GM18907 (cell line): ENCODE data around the gene KCND1.
"Not testable (repeated sequence)": the region's sequence is repeated elsewhere in the genome, so short reads cannot be mapped to it uniquely, and the experiment has no call there.

Source experiments
- ATAC-seq: cut with Tn5 transposase; IDR thresholded peaks from one replicate; pipeline ENCODE4 v1.9.1; 2021; ENCODE audit warnings: mild to moderate bottlenecking, moderate library complexity; ENCODE audit not compliant: unreplicated experiment

Gene KCND1

GRCh38 chrX:48971249-48972219, at the start of gene KCND1:
KCND1 (minus strand) TSS chrX:48971844; CDS start chrX:48970271, 1,573 bp downstream.
- no peak for ATAC-seq

- ATAC-seq, result no peak
Observed at GRCh38 chrX:49019599-49020249, 48.1 kb upstream of the KCND1 start.

- no peak for ATAC-seq
Observed at GRCh38 chrX:49019050-49019449, 47.4 kb upstream of the KCND1 start.

GRCh38 chrX:49003696-49004095, 32.1 kb upstream of the KCND1 start:
- no peak for ATAC-seq

- ATAC-seq, result peak; percentile 79
Observed at GRCh38 chrX:49002091-49002935, 30.7 kb upstream of the KCND1 start, which contains the start of gene GRIPAP1. GRIPAP1 (minus strand) TSS chrX:49002264; CDS start chrX:49002229, 35 bp downstream.

- peak; percentile 28 for ATAC-seq
Observed at GRCh38 chrX:49001521-49002090, 30.0 kb upstream of the KCND1 start.

GRCh38 chrX:49000636-49001035, 29.0 kb upstream of the KCND1 start:
- no peak for ATAC-seq

- ATAC-seq, result no peak
Observed at GRCh38 chrX:48999030-48999429, 27.4 kb upstream of the KCND1 start.

GRCh38 chrX:48998391-48998790, 26.7 kb upstream of the KCND1 start:
- ATAC-seq, result no peak

- ATAC-seq, result no peak
Observed at GRCh38 chrX:48997865-48998264, 26.2 kb upstream of the KCND1 start.

GRCh38 chrX:48997455-48997854, 25.8 kb upstream of the KCND1 start:
- no peak for ATAC-seq

GRCh38 chrX:48996969-48997368, 25.3 kb upstream of the KCND1 start:
- ATAC-seq, result no peak

GRCh38 chrX:48992341-48992740, 20.7 kb upstream of the KCND1 start:
- ATAC-seq, result no peak

- no peak for ATAC-seq
Observed at GRCh38 chrX:48989483-48989882, 17.8 kb upstream of the KCND1 start.

- ATAC-seq, result no peak
Observed at GRCh38 chrX:48983896-48984295, 12.3 kb upstream of the KCND1 start.

- ATAC-seq, result no peak
Observed at GRCh38 chrX:48983081-48983480, 11.4 kb upstream of the KCND1 start.

GRCh38 chrX:48981178-48981577, 9.5 kb upstream of the KCND1 start:
- ATAC-seq, result no peak

GRCh38 chrX:48980341-48980740, 8.7 kb upstream of the KCND1 start:
- ATAC-seq, result not testable (repeated sequence)

GRCh38 chrX:48978226-48978625, 6.6 kb upstream of the KCND1 start:
- no peak for ATAC-seq

GRCh38 chrX:48976086-48976485, 4.4 kb upstream of the KCND1 start:
- no peak for ATAC-seq

- ATAC-seq, result no peak
Observed at GRCh38 chrX:48975541-48975940, 3.9 kb upstream of the KCND1 start.
